Fibroblast of pulmonary artery (primary cell): ENCODE results near the gene OXLD1.

Experiments
- DNase-seq: peaks from one replicate; pipeline ENCODE4 v3.0.0-alpha.2; 2010; ENCODE audit warnings: low read depth
- H3K4me3 ChIP-seq: replicated peaks from 2 replicates; pipeline ENCODE4 v1.5.1; 2011; ENCODE audit warnings: low read depth, mild to moderate bottlenecking, control low read depth, low read length, moderate library complexity
- TF ChIP-seq, protein P1 (sequence below): IDR thresholded peaks from 2 replicates; pipeline ENCODE4 v1.5.1; 2011; ENCODE audit warnings: mild to moderate bottlenecking, control low read depth, low read length, inconsistent platforms; ENCODE audit errors: missing control alignments

OXLD1 gene

DNA sequence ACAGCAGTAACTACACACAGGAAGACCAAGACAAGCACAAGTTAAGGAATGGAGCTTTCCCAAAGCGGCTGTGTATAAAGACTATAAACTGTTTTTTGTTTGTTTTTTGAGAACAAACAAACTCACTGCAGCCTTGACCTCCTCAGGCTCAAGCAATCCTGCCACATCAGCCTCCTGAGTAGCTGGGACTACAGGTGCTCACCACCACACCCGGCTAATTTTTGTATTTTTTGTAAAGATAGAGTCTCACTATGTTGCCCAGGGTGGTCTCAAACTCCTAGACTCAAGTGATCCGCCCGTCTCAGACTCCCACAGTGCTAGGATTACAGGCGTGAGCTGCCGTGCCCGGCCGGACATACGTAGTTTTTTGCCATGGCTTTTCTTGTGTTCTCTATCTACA, 6.0 kb downstream of the OXLD1 start:
- TF ChIP-seq, protein P1, sequence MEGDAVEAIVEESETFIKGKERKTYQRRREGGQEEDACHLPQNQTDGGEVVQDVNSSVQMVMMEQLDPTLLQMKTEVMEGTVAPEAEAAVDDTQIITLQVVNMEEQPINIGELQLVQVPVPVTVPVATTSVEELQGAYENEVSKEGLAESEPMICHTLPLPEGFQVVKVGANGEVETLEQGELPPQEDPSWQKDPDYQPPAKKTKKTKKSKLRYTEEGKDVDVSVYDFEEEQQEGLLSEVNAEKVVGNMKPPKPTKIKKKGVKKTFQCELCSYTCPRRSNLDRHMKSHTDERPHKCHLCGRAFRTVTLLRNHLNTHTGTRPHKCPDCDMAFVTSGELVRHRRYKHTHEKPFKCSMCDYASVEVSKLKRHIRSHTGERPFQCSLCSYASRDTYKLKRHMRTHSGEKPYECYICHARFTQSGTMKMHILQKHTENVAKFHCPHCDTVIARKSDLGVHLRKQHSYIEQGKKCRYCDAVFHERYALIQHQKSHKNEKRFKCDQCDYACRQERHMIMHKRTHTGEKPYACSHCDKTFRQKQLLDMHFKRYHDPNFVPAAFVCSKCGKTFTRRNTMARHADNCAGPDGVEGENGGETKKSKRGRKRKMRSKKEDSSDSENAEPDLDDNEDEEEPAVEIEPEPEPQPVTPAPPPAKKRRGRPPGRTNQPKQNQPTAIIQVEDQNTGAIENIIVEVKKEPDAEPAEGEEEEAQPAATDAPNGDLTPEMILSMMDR: no peak
- no peak for DNase-seq
- H3K4me3 ChIP-seq: no peak overlapping the region

DNA sequence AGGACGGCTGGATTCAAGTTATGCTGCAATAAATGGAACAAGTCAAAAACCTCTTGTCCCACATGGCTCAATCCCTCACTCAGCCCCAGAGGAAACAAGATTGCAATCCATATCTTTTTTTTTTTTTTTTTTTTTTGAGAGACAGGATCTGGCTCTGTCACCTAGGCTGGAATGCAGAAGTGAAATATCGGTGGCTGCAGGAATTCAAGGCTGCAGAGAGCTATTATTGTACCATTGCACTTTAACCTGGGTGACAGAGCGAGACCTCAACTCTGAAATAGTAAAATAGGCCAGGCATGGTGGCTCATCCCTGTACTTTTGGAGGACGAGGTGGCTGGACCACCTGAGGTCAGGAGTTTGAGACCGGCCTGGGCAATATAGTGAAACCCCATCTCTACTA, 7.4 kb downstream of the OXLD1 start:
- TF ChIP-seq, protein P1: no peak
- DNase-seq: no peak
- no peak overlapping the region for H3K4me3 ChIP-seq

DNA sequence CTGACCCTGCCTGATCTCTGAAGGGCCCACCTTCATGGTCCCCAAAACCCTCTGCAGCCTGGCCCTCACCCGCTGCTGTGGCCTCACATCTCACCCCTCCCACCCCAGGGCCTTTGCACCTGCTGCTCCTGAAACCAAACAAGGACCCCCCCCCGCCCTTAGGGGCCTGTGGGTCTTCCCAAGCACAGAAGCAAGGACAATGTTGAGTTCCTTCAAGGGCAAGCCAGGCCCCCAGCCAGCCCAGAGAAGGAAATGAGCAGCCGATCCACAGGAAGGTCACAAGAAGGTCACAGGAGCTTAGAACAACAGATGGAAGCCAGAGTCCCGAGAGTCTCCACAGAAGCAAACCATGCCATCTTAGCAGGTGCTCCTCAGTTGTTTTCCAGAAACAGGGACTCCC, 9.6 kb downstream of the OXLD1 start:
- DNase-seq: peak; percentile 15
- TF ChIP-seq, protein P1: no peak
- H3K4me3 ChIP-seq: no peak overlapping the region

DNA sequence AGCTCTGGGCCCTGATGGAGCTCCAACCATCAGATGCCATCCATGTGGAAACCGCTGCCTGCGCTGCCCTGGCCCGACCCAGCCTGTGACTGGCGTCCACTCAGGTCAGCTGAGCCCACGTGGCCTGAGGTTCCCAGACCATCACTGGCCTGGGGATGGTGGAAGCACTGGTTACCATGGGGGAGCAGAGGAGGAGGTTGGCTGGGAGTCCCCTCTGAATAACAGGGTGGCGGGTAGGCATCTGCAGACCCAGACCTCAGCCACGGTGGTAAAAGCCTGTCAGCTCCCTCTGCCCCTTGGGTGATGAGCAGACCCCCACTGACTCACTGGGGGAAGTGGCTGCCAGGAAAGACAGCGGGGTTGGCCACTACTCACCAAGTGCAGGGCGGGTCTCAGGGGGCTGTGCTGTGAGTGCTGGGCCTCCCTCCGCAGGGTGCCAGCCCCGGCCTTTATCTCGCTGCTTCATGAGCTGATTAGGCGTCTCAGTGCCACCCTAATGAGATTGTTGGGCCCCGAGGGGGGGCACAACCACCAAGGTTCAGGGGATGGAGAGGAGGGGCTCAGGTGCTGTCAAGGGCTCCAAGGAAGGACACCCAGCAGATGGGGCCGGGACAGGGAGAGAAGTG, 10.2 kb downstream of the OXLD1 start, which contains the start of gene PDE6G:
Gene PDE6G, minus strand, starts transcription at position 425 of the 626 bp plus-strand sequence. CDS start 3,237 bp downstream, outside the sequence.
- no peak within 1 kb of the TSS for H3K4me3 ChIP-seq
- TF ChIP-seq, protein P1: no peak
- no peak for DNase-seq

DNA sequence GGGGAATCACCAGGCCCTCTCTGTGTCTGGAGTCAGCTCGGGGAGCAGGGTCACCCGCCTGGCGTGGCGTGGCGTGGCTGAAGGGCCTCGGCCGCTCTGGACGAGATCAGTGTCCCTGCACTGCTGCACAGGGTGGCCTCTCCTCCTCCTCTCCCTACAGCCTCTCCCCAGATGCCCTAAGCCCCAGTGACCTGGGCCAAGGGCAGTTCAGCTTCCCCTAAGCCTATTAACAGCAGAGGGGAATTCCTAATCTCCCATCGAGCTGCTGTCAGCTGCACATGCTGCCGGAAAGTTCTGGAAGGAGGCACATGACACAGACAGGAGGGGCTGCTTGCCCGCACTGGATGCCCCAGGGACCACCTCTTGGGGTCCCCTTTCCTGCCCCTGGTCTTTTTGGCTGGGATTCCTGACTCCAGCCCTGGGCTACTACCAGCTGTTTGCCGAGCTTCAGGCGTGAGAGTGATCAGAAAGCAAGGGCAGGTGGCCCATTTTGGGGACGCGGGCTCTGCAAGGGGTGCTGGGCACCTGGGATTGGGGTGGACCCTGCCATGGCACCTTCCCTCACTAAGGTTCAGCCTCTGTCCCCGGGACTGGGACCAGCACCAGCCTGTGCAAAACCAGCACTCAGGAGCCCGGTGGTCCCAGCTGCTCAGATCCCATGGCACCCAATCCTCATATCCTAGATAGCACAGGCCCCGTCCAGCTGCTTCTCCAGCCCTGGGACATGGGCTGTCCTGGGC, 10.9 kb downstream of the OXLD1 start:
- no peak overlapping the region for H3K4me3 ChIP-seq
- TF ChIP-seq, protein P1: no peak
- DNase-seq: no peak

DNA sequence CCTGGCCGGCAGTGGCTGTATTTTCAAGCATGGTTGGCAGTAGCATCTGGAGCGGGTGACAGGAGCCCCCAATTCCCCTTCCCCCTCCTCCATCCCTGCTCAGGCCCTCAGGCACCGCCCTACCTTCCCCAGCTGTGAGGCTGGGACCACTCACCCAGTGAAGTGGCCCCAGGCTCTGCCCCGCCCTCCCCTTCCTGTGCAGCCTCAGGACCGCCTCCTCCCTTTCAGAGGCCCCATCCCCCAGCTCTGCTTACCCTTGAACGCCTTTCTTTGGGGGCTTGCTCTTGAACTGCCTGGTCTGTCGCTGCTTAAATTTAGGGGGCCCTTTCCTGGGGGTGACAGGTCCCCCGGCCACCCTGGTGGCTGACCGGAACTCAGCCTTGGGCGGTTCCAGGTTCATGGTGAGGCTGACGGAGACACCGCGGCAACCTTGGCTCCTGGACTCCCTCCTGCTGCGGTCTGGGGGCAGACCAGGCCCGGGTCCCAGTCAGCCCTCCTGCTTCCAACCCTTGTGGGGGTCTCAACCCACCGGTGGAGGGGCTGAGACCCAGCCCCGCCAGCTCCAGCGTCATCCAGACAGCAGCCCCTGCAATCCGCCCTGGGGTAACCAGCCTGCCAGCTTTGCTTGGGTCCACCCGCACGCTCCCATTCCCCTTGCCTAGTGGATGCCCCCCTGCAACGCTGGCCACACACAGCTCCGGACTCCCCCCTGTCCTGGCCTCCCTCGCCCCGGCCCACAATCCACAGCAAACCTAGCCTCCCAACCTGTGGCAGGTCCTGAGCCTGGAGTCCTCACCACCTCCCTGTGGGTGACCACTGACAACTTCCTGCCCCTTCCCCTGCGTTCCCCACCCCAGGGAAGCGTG, 13.3 kb downstream of the OXLD1 start:
- DNase-seq: no peak
- TF ChIP-seq, protein P1: no peak
- no peak overlapping the region for H3K4me3 ChIP-seq
